ENCODE data around the gene ITM2C. TPM values are rescaled to one million over a fixed set of nuclear protein-coding genes. Genes with fewer than 3 reads are reported as not detected.

ITM2C gene
- total and polyA plus RNA-seq, 9 of the 15 experiments (the other 6 are each of a cell fraction or from before 2014, with no cell fraction given), result 0.49 to 58.8 (median 21.5) TPM

GRCh38 chr2:230922951-230923717, 58.4 kb downstream of the ITM2C start:
- Histone ChIP-seq H3K4me2 (ENCODE audit: insufficient read depth, low read length) (no peak overlapping the region), H2AFZ (ENCODE audit: low read depth, low read length) (no peak overlapping the region)

More at GRCh38 chr2:230922951-230923717, 58.4 kb downstream of the ITM2C start:
- 29% methylated on average over 12 of the region's 16 CpGs for WGBS (ENCODE audit: insufficient coverage, low coverage, missing lambda C conversion rate)
- ChIA-PET CTCF (ENCODE audit: low intra/inter-chr PET ratio) (no interaction called here), POLR2A (interaction anchor here (0.6 kb wide), 1 partner anchor 63 kb away, joined by 3 read pairs; no protein-coding TSS in a partner anchor)
- Histone ChIP-seq H3K9me3 (replicated peaks; ENCODE audit: control insufficient read depth, insufficient read depth, low read depth, low read length) (no peaks in the 10 kb centered on the region), H3K27ac (ENCODE audit: extremely low read depth, low read depth, low read length) (no peak overlapping the region), H4K20me1 (replicated peaks; ENCODE audit: control insufficient read depth, insufficient read depth, low read length) (no peaks in the 10 kb centered on the region), H3K9ac (ENCODE audit: insufficient read depth in 1 of 2, low read depth in 2 of 2, low read length in 2 of 2) (no peak overlapping the region), H3K4me3 (no peak overlapping the region), H3K4me1 (replicated peaks in 1 of 2; ENCODE audit: control insufficient read depth in 2 of 2, insufficient read depth in 2 of 2, low read length in 2 of 2) (peaks cover 0 to 5% of the 10 kb centered on the region in 2 experiments; a peak in 2 of 5 replicates), H3K79me2 (ENCODE audit: control insufficient read depth, insufficient read depth, low read length) (no peaks in the 10 kb centered on the region), H3K27me3 (ENCODE audit: control insufficient read depth in 2 of 2, insufficient read depth in 2 of 2, low read length in 2 of 2) (peaks cover 0 to 33% of the 10 kb centered on the region in 2 experiments; a peak in 4 of 5 replicates), H3K36me3 (ENCODE audit: control insufficient read depth, insufficient read depth, low read length) (no peaks in the 10 kb centered on the region), H3K9me1 (ENCODE audit: control insufficient read depth, insufficient read depth, low read length) (no peaks in the 10 kb centered on the region)
- intact Hi-C loops (cut with micrococcal nuclease), result loop anchor here (5.0 kb wide), 1 partner anchor 64 kb away; no protein-coding TSS in a partner anchor
- TF ChIP-seq TGIF2 (CRISPR knock-in tag; IDR thresholded peaks at IDR 0.05) (no peak), ZNF316 (IDR thresholded peaks at IDR 0.05) (peak; percentile 60), RBM39 (optimal IDR thresholded peaks at IDR 0.05; ENCODE audit: low read depth, low read length) (no peak), MGA (IDR thresholded peaks at IDR 0.05) (no peak), C11orf30 (IDR thresholded peaks at IDR 0.05; ENCODE audit: low read depth) (peak; percentile 49; the same call in 1 of the 2 replicates), MAFF (IDR thresholded peaks at IDR 0.05; ENCODE audit: low read length) (0 out of 2 replicates have a peak, but pooled peaks have one; percentile 10)
- DNase-seq (ENCODE audit: extremely low read depth in 1 of 4, low spot score in 3 of 4), result no peak
- no TSS peak for BruUV-seq (replicated peaks)
- in situ Hi-C loops (cut with MboI), result no loop called here
- no peak for FAIRE-seq
- no peak for ATAC-seq
